GM12878 (cell line): ENCODE results near the gene CPEB1. TPM values are rescaled to one million over a fixed set of nuclear protein-coding genes. Genes with fewer than 3 reads are reported as not detected.

ENCODE experiments used
- CHD2 ChIP-seq: IDR thresholded peaks from 2 replicates; pipeline ENCODE4 v1.6.1; 2011; ENCODE audit warnings: low read depth, low read length, improper control_type of control experiment, borderline replicate concordance
- CREB1 ChIP-seq: IDR thresholded peaks from 2 replicates; pipeline ENCODE4 v1.6.1; 2012; ENCODE audit warnings: low read depth, mild to moderate bottlenecking, inconsistent platforms
- HDAC2 ChIP-seq: fragments of 200-600 bp; sonication (generic); IDR thresholded peaks from 2 replicates; pipeline ENCODE4 v1.6.1; 2017
- HDAC6 ChIP-seq: fragments of 200-600 bp; sonication (generic); IDR thresholded peaks from one replicate; pipeline ENCODE4 v1.8.0; 2017; ENCODE audit warnings: antibody characterized with exemption; ENCODE audit not compliant: unreplicated experiment
- LARP7 ChIP-seq: fragments of 450-650 bp; IDR thresholded peaks from 2 replicates; pipeline ENCODE4 v1.6.1; 2017; ENCODE audit warnings: mild to moderate bottlenecking
- MYC ChIP-seq: IDR thresholded peaks from 2 replicates; pipeline ENCODE4 v1.6.1; 2011; ENCODE audit warnings: mild to moderate bottlenecking, low read length, moderate library complexity, inconsistent platforms; ENCODE audit not compliant: insufficient read depth, insufficient replicate concordance, insufficient read length, severe bottlenecking
- NFYB ChIP-seq: IDR thresholded peaks from 2 replicates; pipeline ENCODE4 v1.6.1; 2011; ENCODE audit warnings: low read depth, mild to moderate bottlenecking, low read length, improper control_type of control experiment, moderate library complexity; ENCODE audit not compliant: insufficient read depth
- NR2F1 ChIP-seq: fragments of 450-650 bp; conservative IDR thresholded peaks from 2 replicates; pipeline ENCODE4 v1.6.1; 2017; ENCODE audit warnings: mild to moderate bottlenecking
- NRF1 ChIP-seq: conservative IDR thresholded peaks from 2 replicates; pipeline ENCODE4 v1.6.1; 2011; ENCODE audit warnings: mild to moderate bottlenecking, low read depth, low read length, improper control_type of control experiment
- POU2F2 ChIP-seq: IDR thresholded peaks from 3 replicates; pipeline ENCODE4 v1.6.1; 2011; ENCODE audit warnings: low read depth, mild to moderate bottlenecking, low read length, borderline replicate concordance
- SUZ12 ChIP-seq: fragments of 200-600 bp; sonication (generic); IDR thresholded peaks from one replicate; pipeline ENCODE4 v1.6.1; 2018; ENCODE audit warnings: antibody characterized with exemption, mild to moderate bottlenecking; ENCODE audit not compliant: unreplicated experiment
- TCF12 ChIP-seq: IDR thresholded peaks from 2 replicates; pipeline ENCODE4 v1.6.1; 2011; ENCODE audit warnings: low read depth, mild to moderate bottlenecking, low read length
- YY1 ChIP-seq: IDR thresholded peaks from 2 replicates; pipeline ENCODE4 v1.6.1; 2011; ENCODE audit warnings: low read depth, mild to moderate bottlenecking, low read length
- ZNF217 ChIP-seq: fragments of 450-650 bp; IDR thresholded peaks from 2 replicates; pipeline ENCODE4 v1.6.1; 2017; ENCODE audit warnings: antibody characterized with exemption, mild to moderate bottlenecking
- polyA plus RNA-seq, 11 experiments: library from polyadenylated mRNA; depleted of rRNA in 4 of 11; unstranded in 6 of 11; stranded (reverse) in 5 of 11; fragments of >200 nt; fragmentation: Nextera tagmentation in 4 of 11; fragmentation: Illumina TruSeq in 1 of 11; extraction: Ambion mirVana in 4 of 11; extraction: Trizol in 1 of 11; gene quantifications; 1 replicate in 1 of 11; 2 replicates in 10 of 11; pipeline versions ENCODE4 v1.2.1 to v1.2.3, GENCODE V29; 2011 to 2016; ENCODE audit warnings: inconsistent platforms in 2 of 11, missing spikeins in 2 of 11, low read depth in 1 of 11
- total RNA-seq, 4 experiments: library from RNA; depleted of rRNA in 3 of 4; stranded (reverse); fragments of >200 nt in 3 of 4; fragmentation: Illumina TruSeq in 1 of 4; extraction: Trizol in 1 of 4; gene quantifications; 2 replicates each; pipeline versions ENCODE4 v1.2.1 to v1.2.3, GENCODE V29; 2013 to 2021
- TF ChIP-seq, protein P1 (sequence below): IDR thresholded peaks from 2 replicates; pipeline ENCODE4 v1.6.1; 2012; ENCODE audit warnings: low read length, inconsistent platforms
- TF ChIP-seq, protein P2 (sequence below): IDR thresholded peaks from 2 replicates; pipeline ENCODE4 v1.6.1; 2011; ENCODE audit warnings: mild to moderate bottlenecking, low read depth, low read length, moderate library complexity; ENCODE audit not compliant: insufficient replicate concordance
- TF ChIP-seq, protein P3 (sequence below): IDR thresholded peaks from 2 replicates; pipeline ENCODE4 v1.6.1; 2012; ENCODE audit warnings: improper control_type of control experiment, low read depth, low read length; ENCODE audit not compliant: insufficient replicate concordance
- TF ChIP-seq, protein P4 (sequence below): fragments of 450-650 bp; formaldehyde crosslinking; IDR thresholded peaks from 2 replicates; pipeline ENCODE4 v1.5.0; 2022; ENCODE audit warnings: mild to moderate bottlenecking, missing genetic modification characterization

The CPEB1 gene
- total and polyA plus RNA-seq, 10 of the 15 experiments (the other 5 are each of a cell fraction or from before 2014, with no cell fraction given), result 0.05 to 1.1 (median 0.46) TPM

DNA sequence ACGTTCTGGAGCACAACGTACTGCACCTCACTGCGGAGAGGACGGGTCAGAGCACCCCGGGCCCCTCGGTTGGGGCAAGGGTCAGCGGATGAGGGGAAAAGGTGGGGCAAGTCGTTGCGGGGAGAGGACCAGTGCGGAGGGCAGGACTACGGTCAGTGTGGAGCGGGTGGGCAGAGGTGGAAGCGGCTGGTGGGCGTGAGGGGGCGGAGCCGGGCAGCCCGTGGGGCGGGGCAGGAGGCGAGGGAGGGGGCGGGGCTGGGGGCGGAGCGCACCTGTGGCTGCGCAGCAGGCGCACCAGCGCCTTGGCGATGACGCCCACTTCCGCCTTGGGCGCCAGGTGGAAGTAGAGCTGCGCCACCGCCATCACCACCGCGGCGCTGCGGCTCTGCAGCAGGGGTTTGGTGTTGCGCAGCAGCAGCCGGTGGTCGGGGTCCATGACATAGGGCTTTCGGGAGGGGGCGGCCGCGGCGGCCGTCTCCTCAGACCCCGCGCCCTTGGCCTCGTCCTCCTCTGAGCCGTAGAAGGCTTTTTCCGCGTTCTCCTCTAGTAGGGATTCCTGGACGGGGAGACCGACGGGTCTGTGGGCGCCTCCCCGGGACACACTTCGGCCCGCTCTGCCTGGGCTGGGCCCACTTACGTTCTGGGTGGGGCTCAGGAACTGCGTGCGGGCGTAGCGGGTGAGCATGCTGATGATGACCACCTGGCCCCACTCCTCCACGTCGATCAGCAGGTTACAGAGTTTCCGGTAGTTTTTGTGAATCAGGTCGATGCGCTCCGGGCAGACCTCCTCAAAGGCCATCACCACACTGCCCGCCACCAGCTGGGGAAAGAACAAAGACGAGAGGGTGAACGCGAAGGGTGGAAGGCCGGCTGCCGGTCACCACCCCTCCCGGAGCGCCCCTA, 33.3 kb upstream of the CPEB1 start (continued):
- TF ChIP-seq CREB1, result 0 out of 2 replicates have a peak, but pooled peaks have one; percentile 16
- no peak for TF ChIP-seq HDAC6
- TF ChIP-seq TCF12, result 0 out of 2 replicates have a peak, but pooled peaks have one; percentile 19
- TF ChIP-seq, protein P1, sequence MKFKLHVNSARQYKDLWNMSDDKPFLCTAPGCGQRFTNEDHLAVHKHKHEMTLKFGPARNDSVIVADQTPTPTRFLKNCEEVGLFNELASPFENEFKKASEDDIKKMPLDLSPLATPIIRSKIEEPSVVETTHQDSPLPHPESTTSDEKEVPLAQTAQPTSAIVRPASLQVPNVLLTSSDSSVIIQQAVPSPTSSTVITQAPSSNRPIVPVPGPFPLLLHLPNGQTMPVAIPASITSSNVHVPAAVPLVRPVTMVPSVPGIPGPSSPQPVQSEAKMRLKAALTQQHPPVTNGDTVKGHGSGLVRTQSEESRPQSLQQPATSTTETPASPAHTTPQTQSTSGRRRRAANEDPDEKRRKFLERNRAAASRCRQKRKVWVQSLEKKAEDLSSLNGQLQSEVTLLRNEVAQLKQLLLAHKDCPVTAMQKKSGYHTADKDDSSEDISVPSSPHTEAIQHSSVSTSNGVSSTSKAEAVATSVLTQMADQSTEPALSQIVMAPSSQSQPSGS, result no peak
- no peak for TF ChIP-seq LARP7
- no peak for TF ChIP-seq SUZ12
- peak; percentile 56; the same call in 1 of the 2 replicates for TF ChIP-seq YY1
- no peak for TF ChIP-seq NR2F1
- TF ChIP-seq, protein P2, sequence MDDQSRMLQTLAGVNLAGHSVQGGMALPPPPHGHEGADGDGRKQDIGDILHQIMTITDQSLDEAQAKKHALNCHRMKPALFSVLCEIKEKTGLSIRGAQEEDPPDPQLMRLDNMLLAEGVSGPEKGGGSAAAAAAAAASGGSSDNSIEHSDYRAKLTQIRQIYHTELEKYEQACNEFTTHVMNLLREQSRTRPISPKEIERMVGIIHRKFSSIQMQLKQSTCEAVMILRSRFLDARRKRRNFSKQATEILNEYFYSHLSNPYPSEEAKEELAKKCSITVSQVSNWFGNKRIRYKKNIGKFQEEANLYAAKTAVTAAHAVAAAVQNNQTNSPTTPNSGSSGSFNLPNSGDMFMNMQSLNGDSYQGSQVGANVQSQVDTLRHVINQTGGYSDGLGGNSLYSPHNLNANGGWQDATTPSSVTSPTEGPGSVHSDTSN, result no peak
- TF ChIP-seq, protein P3, sequence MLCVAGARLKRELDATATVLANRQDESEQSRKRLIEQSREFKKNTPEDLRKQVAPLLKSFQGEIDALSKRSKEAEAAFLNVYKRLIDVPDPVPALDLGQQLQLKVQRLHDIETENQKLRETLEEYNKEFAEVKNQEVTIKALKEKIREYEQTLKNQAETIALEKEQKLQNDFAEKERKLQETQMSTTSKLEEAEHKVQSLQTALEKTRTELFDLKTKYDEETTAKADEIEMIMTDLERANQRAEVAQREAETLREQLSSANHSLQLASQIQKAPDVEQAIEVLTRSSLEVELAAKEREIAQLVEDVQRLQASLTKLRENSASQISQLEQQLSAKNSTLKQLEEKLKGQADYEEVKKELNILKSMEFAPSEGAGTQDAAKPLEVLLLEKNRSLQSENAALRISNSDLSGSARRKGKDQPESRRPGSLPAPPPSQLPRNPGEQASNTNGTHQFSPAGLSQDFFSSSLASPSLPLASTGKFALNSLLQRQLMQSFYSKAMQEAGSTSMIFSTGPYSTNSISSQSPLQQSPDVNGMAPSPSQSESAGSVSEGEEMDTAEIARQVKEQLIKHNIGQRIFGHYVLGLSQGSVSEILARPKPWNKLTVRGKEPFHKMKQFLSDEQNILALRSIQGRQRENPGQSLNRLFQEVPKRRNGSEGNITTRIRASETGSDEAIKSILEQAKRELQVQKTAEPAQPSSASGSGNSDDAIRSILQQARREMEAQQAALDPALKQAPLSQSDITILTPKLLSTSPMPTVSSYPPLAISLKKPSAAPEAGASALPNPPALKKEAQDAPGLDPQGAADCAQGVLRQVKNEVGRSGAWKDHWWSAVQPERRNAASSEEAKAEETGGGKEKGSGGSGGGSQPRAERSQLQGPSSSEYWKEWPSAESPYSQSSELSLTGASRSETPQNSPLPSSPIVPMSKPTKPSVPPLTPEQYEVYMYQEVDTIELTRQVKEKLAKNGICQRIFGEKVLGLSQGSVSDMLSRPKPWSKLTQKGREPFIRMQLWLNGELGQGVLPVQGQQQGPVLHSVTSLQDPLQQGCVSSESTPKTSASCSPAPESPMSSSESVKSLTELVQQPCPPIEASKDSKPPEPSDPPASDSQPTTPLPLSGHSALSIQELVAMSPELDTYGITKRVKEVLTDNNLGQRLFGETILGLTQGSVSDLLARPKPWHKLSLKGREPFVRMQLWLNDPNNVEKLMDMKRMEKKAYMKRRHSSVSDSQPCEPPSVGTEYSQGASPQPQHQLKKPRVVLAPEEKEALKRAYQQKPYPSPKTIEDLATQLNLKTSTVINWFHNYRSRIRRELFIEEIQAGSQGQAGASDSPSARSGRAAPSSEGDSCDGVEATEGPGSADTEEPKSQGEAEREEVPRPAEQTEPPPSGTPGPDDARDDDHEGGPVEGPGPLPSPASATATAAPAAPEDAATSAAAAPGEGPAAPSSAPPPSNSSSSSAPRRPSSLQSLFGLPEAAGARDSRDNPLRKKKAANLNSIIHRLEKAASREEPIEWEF, result no peak
- no peak for TF ChIP-seq HDAC2
- no peak for TF ChIP-seq CHD2
- TF ChIP-seq MYC, result no peak
- TF ChIP-seq POU2F2, result no peak
- no peak for TF ChIP-seq ZNF217
- TF ChIP-seq NRF1, result 0 out of 2 replicates have a peak, but pooled peaks have one; percentile 14
- no peak for TF ChIP-seq NFYB
- TF ChIP-seq, protein P4, sequence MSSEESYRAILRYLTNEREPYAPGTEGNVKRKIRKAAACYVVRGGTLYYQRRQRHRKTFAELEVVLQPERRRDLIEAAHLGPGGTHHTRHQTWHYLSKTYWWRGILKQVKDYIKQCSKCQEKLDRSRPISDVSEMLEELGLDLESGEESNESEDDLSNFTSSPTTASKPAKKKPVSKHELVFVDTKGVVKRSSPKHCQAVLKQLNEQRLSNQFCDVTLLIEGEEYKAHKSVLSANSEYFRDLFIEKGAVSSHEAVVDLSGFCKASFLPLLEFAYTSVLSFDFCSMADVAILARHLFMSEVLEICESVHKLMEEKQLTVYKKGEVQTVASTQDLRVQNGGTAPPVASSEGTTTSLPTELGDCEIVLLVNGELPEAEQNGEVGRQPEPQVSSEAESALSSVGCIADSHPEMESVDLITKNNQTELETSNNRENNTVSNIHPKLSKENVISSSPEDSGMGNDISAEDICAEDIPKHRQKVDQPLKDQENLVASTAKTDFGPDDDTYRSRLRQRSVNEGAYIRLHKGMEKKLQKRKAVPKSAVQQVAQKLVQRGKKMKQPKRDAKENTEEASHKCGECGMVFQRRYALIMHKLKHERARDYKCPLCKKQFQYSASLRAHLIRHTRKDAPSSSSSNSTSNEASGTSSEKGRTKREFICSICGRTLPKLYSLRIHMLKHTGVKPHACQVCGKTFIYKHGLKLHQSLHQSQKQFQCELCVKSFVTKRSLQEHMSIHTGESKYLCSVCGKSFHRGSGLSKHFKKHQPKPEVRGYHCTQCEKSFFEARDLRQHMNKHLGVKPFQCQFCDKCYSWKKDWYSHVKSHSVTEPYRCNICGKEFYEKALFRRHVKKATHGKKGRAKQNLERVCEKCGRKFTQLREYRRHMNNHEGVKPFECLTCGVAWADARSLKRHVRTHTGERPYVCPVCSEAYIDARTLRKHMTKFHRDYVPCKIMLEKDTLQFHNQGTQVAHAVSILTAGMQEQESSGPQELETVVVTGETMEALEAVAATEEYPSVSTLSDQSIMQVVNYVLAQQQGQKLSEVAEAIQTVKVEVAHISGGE (CRISPR knock-in tag), result no peak
